ENCODE data around the gene NECAP2. TPM values are rescaled to one million over a fixed set of nuclear protein-coding genes. Genes with fewer than 3 reads are reported as not detected.
"Not testable (repeated sequence)": the region's sequence is repeated elsewhere in the genome, so short reads cannot be mapped to it uniquely, and the experiment has no call there.

NECAP2 gene
- total RNA-seq, 1 donor from 2014 or later, result 88.4 TPM

DNA sequence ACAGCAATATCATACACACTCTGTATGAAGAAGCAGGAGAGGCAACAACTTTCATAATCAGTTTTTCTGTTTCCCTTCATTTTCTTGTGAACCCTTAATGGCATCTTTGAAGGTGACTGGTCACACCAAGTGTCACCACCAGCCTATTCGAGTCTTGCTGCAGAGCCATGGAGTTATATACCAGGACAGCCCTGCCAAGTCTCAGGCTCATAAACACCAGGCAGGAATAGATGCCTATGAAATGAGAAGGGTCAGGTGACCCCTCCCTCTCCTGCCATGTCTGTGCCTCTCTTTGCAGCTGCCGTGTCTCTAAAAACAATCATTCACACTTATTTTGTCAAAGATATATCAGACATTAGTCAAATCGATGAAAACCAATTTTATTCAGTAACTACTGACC lies 28.0 kb downstream of the NECAP2 start:
- peaks cover 39% of the 10 kb centered on the region for H3K36me3 Mint-ChIP-seq (ENCODE audit: low read depth)
- DNase-seq (no peak), ATAC-seq (ENCODE audit: low read depth) (no peak)
- H3K9me3 Mint-ChIP-seq, result no peaks in the 10 kb centered on the region
- H3K27me3 Mint-ChIP-seq, result no peaks in the 10 kb centered on the region
- ChIA-PET POLR2A (no interaction called here), CTCF (no interaction called here)
- H3K4me1 Mint-ChIP-seq, result no peaks in the 10 kb centered on the region
- H3K4me3 Mint-ChIP-seq, result no peak overlapping the region
- no peak overlapping the region for H3K27ac Mint-ChIP-seq
- intact Hi-C loops (cut with micrococcal nuclease), result no loop called here
- TF ChIP-seq, protein P1, sequence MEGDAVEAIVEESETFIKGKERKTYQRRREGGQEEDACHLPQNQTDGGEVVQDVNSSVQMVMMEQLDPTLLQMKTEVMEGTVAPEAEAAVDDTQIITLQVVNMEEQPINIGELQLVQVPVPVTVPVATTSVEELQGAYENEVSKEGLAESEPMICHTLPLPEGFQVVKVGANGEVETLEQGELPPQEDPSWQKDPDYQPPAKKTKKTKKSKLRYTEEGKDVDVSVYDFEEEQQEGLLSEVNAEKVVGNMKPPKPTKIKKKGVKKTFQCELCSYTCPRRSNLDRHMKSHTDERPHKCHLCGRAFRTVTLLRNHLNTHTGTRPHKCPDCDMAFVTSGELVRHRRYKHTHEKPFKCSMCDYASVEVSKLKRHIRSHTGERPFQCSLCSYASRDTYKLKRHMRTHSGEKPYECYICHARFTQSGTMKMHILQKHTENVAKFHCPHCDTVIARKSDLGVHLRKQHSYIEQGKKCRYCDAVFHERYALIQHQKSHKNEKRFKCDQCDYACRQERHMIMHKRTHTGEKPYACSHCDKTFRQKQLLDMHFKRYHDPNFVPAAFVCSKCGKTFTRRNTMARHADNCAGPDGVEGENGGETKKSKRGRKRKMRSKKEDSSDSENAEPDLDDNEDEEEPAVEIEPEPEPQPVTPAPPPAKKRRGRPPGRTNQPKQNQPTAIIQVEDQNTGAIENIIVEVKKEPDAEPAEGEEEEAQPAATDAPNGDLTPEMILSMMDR (IDR thresholded peaks at IDR 0.05), result no peak

DNA sequence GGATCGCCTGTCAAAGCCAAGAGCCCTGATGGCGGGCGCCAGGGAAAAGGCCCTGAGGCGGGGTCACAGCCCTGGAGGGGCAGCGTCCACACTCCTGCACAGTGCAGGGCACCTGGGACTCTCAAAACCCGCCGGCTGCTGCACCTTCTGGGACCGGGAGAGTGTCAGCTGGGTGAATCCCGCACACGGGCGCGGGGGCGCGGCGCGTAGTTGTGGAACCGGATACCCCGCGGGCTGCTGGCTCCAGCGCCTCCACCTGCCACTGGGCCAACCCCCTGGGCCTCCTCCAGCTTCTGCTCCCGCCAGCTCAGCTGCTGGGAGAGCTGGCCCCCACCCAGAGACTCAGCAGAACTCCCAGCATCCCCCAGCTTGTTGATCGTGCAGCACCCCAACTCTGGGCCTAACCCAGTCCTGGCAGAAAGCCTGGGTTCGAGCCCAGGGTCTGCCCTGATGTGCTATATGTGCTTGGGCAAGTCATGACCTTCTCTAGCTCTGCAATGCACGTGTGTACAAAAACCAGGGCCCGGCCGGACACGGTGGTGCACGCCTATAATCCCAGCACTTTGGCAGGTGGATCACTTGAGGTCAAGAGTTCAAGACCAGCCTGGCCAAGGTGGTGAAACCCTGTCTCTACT lies 33.8 kb downstream of the NECAP2 start:
- H3K4me3 Mint-ChIP-seq, result no peak overlapping the region
- ChIA-PET CTCF (no interaction called here), POLR2A (interaction anchor here (0.6 to 1.4 kb wide), 2 partner anchors 39 to 651 kb away, joined by 3 to 10 read pairs; no protein-coding TSS in a partner anchor)
- no peaks in the 10 kb centered on the region for H3K27me3 Mint-ChIP-seq
- DNase-seq (no peak), ATAC-seq (ENCODE audit: low read depth) (no peak)
- H3K27ac Mint-ChIP-seq, result no peak overlapping the region
- intact Hi-C loops (cut with micrococcal nuclease), result no loop called here
- TF ChIP-seq, protein P1 (IDR thresholded peaks at IDR 0.05), result no peak
- H3K4me1 Mint-ChIP-seq, result no peaks in the 10 kb centered on the region
- peaks cover 48% of the 10 kb centered on the region for H3K36me3 Mint-ChIP-seq (ENCODE audit: low read depth)
- H3K9me3 Mint-ChIP-seq, result no peaks in the 10 kb centered on the region

DNA sequence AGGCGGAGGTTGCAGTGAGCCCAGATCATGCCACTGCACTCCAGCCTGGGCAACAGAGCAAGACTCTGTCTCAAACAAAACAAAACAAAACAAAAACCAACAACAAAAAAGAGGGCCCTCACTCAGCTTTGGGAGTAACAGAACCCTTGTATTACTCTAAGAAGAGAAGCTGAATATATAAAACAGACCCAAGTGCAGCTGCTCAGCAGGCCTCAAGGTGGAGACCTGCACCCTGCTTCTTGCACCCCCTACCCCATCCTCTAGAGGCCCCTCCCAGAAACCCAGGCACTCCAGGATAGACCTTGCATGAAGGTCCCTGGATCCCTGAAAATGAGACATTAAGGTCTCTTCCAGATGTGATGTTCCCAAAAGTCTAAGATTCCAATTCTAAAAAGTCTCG lies 34.4 kb downstream of the NECAP2 start:
- H3K4me1 Mint-ChIP-seq; H3K9me3 Mint-ChIP-seq; ATAC-seq (ENCODE audit: low read depth); CTCF ChIA-PET; H3K27me3 Mint-ChIP-seq; H3K27ac Mint-ChIP-seq; DNase-seq; intact Hi-C loops (cut with micrococcal nuclease); H3K4me3 Mint-ChIP-seq: not testable (repeated sequence)
- H3K36me3 Mint-ChIP-seq (ENCODE audit: low read depth), result peaks cover 47% of the 10 kb centered on the region
- POLR2A ChIA-PET, result interaction anchor here (0.6 to 1.4 kb wide), 2 partner anchors 39 to 652 kb away, joined by 3 to 10 read pairs; no protein-coding TSS in a partner anchor

DNA sequence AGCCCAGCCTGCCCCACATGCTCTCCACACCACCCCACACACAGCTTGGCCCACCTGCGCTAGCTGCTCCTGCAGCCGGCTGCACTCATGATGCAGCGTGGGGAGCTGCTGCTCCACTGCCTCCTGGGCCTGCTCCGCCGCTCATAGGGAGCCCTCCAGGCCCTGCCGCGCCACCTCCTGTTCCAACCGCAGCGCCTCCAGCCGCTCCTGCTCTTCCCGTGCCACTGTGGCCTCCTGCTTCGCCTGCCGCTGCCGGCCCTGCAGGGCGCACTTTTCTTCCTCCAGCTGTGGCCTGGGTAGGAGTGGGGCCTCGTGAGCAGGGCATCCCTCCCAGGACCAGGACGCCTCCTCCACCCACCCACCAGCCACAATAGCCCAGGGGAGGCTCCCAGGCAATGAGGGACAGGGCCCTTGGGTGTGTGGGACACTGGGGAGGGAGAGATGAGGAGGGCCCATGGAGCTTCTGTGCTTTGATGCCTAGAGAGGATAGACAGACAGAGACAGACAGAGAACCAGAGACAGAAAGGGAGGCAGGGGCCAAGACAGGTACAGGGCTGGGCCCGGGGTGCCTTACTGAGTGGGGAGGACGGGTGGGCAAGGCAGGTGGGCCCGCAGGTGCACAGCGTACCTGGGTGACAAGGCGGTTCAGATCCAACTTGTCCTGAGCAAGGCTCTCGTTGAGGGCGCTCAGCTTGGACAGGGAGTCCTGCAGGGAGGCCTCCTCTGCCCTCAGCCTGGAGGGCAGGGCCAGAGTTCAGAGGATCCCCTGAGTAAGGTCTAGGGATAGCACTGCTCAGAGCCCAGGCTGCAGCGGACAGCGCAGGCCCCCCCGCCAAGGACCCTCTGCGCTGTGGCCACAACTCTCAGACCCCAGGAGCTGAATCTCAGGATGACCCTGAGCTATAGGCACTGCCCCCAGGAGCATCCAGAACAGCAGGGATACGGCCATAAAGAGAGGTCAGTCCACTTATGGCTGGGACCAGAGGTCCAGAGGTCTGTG lies 35.5 kb downstream of the NECAP2 start:
- H3K9me3 Mint-ChIP-seq; ATAC-seq (ENCODE audit: low read depth); DNase-seq; H3K27me3 Mint-ChIP-seq; H3K4me3 Mint-ChIP-seq; H3K27ac Mint-ChIP-seq; intact Hi-C loops (cut with micrococcal nuclease); CTCF ChIA-PET; H3K4me1 Mint-ChIP-seq: not testable (repeated sequence)
- H3K36me3 Mint-ChIP-seq (ENCODE audit: low read depth), result peaks cover 54% of the 10 kb centered on the region
- POLR2A ChIA-PET, result interaction anchor here (1.4 kb wide), 1 partner anchor 38 kb away, joined by 3 read pairs; no protein-coding TSS in a partner anchor

DNA sequence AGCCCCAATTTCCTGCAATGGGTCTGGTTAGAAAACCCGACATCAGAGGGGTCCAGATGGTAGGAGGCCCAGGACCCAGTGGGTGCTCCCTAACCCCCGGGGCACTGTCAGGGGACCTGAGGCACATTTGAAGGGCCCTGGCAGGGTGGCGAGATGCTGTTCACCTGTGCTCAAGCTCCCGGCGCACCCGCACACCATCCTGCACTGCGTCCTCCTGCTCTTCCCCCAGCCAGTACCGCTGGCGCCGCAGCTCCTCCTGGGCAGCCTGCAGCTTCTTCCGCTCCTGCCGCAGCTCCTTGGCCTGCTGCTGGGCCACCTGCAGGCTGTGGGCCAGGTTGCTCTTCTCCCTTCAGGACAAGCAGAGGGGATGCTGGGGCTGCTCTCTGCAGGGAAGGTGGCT lies 37.6 kb downstream of the NECAP2 start:
- H3K27me3 Mint-ChIP-seq, result no peaks in the 10 kb centered on the region
- intact Hi-C loops (cut with micrococcal nuclease), result no loop called here
- ATAC-seq (ENCODE audit: low read depth) (no peak), DNase-seq (no peak)
- no peak overlapping the region for H3K27ac Mint-ChIP-seq
- H3K36me3 Mint-ChIP-seq (ENCODE audit: low read depth), result peaks cover 51% of the 10 kb centered on the region
- CTCF ChIA-PET, result no interaction called here
- no peaks in the 10 kb centered on the region for H3K9me3 Mint-ChIP-seq
- no peak overlapping the region for H3K4me3 Mint-ChIP-seq
- POLR2A ChIA-PET, result no interaction called here
- TF ChIP-seq, protein P1 (IDR thresholded peaks at IDR 0.05), result no peak
- no peaks in the 10 kb centered on the region for H3K4me1 Mint-ChIP-seq

DNA sequence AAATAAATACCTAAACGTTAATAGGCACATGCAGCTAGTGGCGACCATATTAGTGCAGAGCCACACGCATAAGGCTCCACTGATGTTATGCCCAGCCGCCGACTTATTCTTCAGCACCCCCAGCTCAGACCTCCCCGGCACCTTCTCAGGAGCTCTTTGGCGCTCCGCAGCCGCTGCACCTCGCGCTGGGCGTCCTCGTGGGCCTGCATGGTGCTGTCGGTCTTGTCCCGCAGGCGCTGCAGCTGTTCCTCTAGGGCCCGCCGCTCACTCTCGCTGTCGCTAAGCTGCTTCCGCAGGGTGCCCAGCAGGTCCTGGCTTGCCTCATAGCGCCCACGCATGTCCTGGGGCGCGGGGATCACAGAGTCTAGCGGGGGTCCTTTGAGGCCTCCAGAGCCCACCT lies 42.6 kb downstream of the NECAP2 start:
- DNase-seq; intact Hi-C loops (cut with micrococcal nuclease); H3K27me3 Mint-ChIP-seq; H3K9me3 Mint-ChIP-seq; ATAC-seq (ENCODE audit: low read depth); H3K4me3 Mint-ChIP-seq; H3K27ac Mint-ChIP-seq; CTCF ChIA-PET; H3K4me1 Mint-ChIP-seq: not testable (repeated sequence)
- POLR2A ChIA-PET, result interaction anchor here (0.7 kb wide), 1 partner anchor 441 kb away, joined by 4 read pairs; no protein-coding TSS in a partner anchor
- H3K36me3 Mint-ChIP-seq (ENCODE audit: low read depth), result peaks cover 39% of the 10 kb centered on the region

DNA sequence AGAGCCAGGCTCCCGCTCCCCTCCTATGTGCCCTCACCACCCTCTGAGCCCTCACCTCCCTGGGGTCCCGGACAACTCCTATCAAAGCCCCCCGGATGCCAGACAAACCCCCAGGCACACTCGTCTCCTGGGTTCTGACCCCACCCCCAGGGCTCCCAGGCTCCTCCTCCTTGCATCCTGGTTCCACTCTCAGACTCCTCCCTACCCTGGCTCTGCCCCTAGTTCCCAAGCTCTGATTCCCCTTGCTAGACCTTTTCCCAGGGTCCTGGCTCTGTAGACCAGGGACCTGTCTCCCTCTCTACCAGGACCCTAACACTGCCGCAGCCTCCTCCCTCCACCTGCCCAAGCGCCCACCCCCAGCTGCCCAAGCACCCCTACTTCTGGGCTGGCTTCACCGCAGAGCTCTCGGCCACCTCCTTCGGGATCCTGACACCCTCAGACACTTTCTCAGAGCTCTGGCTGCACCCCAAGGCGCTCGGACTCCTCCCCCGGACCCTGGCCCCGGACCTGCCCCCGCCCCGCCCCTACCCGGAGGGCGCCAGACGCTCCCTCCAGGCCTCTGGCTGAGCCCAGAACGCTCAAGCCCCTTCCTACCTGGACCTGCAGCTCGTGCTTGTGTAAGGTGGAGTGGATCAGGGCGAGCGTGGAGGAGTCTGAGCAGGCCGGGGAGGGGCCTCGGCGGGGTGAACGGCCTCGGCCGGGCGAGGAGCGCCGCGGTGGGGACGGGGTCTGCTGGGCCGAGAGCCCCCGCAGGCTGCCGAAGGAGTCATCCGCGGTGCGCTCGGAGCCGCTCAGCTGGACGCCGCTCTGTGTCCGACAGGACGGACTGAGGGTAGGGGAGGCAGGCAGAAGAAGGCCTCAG lies 43.3 kb downstream of the NECAP2 start:
- POLR2A ChIA-PET; intact Hi-C loops (cut with micrococcal nuclease); CTCF ChIA-PET; H3K27ac Mint-ChIP-seq; H3K4me3 Mint-ChIP-seq; H3K27me3 Mint-ChIP-seq; H3K4me1 Mint-ChIP-seq; H3K9me3 Mint-ChIP-seq; ATAC-seq (ENCODE audit: low read depth); DNase-seq: not testable (repeated sequence)
- H3K36me3 Mint-ChIP-seq (ENCODE audit: low read depth), result peaks cover 36% of the 10 kb centered on the region

All from activated B cell treated with CpG ODN at 0.5 μM for 24 hours (primary cell).